ENCODE results near the gene KMT2A. TPM values are rescaled to one million over a fixed set of nuclear protein-coding genes. Genes with fewer than 3 reads are reported as not detected.
"Not testable (repeated sequence)": the region's sequence is repeated elsewhere in the genome, so short reads cannot be mapped to it uniquely, and the experiment has no call there.

Gene KMT2A
- 34.4 and 49.6 TPM in 2 replicates for total RNA-seq

DNA sequence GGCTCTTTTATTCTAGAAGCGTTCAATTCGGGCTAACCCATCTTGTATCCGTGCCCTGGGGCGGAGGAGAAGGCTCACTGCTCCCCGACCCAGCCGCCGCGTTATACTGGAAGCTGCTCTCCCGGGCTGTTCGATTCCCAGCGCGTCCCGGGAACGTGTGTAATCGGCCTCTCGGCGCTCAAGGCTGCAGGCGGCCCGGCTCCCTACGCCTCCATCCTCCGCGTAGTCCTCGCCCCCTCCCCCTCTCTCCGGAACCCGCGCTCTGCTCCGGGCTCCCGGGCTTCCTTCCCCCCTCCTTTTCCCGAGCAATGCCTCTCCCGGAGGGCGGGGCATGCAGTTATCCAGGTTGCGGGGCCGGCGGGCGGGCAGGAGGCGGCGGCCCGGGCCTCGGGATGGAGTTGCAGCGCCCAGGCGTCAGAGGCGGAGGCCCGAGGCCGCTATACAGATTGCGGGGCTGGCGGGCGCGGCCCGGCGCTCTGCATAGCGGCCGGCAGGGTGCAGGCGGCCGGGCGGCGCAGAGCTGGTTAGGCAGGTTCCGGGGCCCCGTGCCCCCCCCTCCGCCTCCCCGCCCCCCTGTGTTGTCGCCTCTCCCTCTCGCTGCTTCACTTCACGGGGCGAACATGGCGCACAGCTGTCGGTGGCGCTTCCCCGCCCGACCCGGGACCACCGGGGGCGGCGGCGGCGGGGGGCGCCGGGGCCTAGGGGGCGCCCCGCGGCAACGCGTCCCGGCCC, at the start of gene KMT2A:
TSS of gene KMT2A (plus strand) at position 600 of the 732 bp plus-strand sequence. CDS start at position 621, 21 bp downstream.
- DNase-seq: peak; percentile 98

GRCh38 chr11:118396097-118396501, 40.2 kb upstream of the KMT2A start:
- no peak for DNase-seq

DNA sequence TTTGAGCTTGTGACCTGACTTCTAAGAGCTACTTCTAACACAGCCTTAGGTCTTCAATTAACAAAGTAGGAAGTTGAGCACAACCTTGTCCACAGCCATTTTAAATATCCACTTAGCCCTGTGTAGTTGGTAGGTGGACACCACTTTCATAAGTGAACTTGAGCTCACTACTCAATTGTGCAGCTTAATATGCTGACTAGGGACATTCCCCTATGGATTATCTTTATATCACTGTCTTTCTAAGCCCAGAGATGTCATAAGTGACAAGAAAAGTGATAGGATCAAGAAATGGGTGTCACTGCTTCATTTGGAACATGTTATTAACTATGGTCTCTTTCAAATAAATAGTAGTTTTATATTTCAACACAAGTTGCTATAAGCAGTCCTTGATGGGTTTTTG, 38.8 kb upstream of the KMT2A start:
- DNase-seq: no peak

DNA sequence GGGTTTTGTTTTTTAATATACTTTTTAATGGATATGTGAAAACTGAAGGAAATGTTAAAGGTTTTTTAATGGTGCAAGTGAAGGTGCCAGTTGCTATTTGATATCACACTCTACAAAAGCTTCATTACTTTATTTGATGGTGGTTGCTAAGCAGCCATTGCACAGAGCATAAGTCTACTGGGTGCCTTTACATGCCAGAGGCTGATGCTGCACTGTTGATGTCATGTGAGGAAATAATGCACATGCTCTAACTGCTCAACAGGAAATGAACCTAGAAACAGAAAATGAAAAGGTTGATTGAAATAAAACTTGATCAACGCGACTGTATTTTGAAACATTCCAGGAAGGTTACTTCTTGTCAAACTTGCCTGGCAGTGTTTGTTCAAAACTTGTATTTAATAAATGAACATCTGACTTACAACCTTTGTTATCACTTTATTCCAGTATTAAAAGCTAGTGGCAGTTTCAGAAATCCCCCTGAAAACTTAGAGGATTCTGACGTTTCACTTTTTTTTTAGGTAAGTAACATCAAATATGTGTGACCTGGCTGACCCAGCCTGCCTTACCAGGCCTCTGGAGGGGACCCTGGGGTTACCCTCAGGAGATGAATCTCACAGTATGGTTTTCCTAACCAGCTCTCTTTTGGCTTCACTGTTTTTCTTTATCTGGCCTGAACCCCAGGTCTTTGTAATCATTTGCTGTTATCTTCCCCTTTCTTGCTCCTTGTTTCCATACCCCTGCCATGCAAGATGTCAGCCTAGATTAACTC, 37.3 kb upstream of the KMT2A start:
- DNase-seq: peak; percentile 26

GRCh38 chr11:118401151-118401879, 35.0 kb upstream of the KMT2A start, which contains the start of gene ATP5MG:
Gene ATP5MG (plus strand): TSS chr11:118401606. CDS start chr11:118401666, 60 bp downstream.
- peak; percentile 92 for DNase-seq

GRCh38 chr11:118401880-118402590, 34.3 kb upstream of the KMT2A start:
- DNase-seq: peak; percentile 23

DNA sequence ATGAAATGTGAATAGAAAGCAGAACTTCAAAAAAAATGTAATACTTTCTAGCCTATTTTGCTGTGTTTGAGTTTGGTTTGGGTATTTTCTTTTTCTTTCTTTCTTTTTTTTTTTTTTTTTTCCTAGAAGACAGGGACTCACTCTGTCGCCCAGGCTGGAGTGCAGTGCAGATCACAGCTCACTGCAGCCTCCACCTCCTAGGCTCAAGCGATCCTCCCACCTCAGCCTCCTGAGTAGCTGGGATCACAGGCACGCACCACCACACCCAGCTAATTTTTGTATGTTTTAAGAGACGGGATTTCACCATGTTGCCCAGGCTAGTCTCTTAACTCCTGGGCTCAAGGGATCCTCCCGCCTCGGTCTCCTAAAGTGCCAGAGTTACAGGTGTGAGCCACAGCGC, 33.7 kb upstream of the KMT2A start:
- not testable (repeated sequence) for DNase-seq

DNA sequence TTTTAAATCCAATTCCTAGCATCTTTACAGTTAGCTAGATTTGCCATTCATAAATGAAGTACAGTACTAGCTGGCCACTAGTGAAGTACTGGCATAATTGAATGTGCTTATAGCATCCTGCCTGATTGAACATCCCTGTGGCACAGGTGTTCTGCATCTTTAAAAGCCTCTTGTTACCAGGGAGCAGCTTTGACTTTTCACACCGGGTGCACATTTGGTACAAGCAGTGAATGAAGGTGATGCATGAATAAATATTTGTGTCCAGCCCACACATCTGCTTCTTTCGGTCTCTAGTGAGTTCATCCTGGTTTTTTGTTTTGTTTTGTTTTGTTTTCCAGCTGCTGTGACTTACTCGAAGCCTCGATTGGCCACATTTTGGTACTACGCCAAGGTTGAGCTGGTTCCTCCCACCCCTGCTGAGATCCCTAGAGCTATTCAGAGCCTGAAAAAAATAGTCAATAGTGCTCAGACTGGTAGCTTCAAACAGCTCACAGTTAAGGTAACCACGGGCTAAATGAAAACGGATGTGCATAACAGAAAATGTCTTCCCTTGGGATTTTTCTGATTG, 29.6 kb upstream of the KMT2A start:
- DNase-seq: peak; percentile 19

- no peak for DNase-seq
Measured at GRCh38 chr11:118410055-118410745, 26.1 kb upstream of the KMT2A start.

- DNase-seq: no peak
Measured at GRCh38 chr11:118411530-118411929, 24.8 kb upstream of the KMT2A start.

DNA sequence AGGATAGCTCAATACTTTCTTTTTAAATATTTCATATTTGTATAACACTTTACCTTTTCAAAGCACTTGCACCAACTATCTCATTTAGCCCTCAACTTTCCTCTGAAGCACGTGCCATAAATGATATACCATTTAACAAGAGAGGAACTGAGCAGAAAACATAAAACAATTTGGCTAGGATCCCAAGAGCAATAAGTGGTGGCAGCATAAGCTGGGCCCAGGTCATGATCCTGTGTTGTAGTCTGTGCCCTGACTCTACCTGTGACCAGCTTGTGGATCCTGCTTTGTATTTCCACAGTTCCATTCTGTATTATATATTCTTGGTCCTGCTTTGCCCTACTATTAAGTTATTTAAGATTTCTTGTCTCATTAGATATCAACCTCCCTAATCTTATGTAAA, 23.4 kb upstream of the KMT2A start:
- no peak for DNase-seq

- no peak for DNase-seq
Measured at GRCh38 chr11:118415062-118415738, 21.1 kb upstream of the KMT2A start.

GRCh38 chr11:118415739-118416068, 20.6 kb upstream of the KMT2A start:
- DNase-seq: peak; percentile 87

DNA sequence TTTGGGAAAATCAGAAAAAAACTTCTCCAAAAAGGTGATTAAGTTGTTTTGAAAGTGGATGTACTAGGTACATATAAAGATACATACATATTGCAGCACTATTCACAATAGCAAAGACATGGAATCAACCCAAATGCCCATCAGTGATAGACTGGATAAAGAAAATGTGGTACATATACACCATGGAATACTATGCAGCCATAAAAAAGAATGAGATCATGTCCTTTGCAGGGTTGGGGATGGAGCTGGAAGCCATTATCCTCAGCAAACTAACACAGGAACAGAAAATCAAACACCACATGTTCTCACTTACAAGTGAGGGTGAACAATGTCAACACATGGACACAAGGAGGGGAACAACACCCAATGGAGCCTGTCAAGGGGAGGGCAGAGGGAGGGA, 19.4 kb upstream of the KMT2A start:
- DNase-seq: not testable (repeated sequence)

GRCh38 chr11:118417801-118418200, 18.5 kb upstream of the KMT2A start:
- DNase-seq: no peak

- DNase-seq: no peak
Measured at GRCh38 chr11:118418766-118419165, 17.5 kb upstream of the KMT2A start.

DNA sequence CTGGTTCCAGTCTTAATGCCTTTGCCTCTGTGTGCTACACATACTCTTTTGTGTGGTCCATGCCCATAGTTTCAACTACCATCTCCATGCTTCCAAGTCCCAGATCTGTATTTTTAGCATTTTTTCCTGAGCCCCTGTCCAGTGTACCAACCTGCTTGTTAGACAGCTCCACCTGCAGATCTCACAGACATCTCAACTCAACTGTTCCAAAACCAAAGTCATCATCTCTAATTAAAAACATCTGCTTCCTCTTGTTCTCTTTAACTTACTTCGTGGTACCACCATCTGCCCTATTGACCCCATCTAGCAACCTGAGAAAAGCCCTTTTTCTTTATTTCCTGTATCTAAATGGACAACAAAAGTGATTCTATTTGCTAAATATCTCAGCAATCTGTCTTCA, 8.6 kb upstream of the KMT2A start:
- no peak for DNase-seq

DNA sequence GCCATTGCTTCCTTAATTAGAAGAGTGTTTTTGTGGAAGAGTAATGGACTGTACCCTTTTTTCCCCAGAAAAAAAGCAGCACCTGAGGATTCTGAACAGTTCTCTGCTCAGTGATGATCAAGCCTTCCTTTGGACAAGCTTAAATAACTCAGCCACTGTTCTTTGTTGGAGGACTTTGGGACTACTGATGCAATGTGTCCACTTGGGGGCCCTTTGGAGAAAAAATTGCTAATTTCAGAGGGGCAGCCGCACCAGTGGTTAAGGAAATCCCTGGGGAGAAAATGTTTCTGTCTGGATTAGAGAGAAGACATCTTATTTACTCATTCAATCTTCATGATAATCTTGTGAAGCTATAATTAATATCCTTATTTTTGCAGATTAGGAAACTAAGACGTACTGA, 5.3 kb upstream of the KMT2A start:
- peak; percentile 12 for DNase-seq

- no peak for DNase-seq
Measured at GRCh38 chr11:118434123-118434552, 2.2 kb upstream of the KMT2A start.

DNA sequence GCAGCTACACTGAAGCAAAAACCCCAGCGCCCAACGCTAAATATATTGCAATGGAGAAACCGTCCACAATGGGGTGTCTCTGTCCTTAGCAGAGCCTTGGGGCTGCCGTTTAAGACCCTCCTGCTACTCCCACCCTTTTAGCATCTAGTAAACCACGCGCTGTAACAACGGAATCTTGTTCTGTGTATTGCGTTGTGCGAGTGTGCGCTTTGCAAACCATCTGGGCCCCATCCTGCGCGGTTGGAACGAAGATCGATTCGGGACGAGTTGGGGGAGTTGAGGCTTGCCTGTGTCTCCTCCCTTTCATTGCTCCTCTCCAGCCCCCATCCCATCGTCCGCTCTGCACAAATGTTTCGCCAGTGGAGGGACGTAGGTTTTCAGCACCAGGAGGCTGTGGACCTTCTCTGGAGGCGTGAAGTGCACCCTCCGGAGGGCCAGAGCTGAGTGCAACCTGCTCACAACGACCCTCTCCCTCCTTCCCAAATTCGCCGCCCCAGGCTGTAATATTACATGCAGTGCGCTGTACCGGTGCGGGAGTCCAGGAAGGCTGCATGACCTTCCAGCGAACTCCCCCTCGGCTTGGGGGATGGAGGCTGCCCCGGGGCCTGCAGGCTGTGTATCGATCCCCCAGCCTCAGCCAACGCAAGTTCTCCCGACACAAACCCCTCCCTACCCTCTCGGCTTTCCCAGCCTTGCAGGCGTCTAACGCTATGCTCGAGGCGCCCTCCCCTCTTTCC, 1.6 kb upstream of the KMT2A start:
- DNase-seq: peak; percentile 65

Data from dermis blood vessel endothelial cell (primary cell).